H1 (cell line): Measurements from ENCODE around the gene PAPOLG. TPM values are rescaled to one million over a fixed set of nuclear protein-coding genes. Genes with fewer than 3 reads are reported as not detected.

Source experiments
- CTCF ChIA-PET: fragments of 300-600 bp; sonication (Branson Sonifier 250); formaldehyde crosslinking; loops from one replicate; lab custom pipeline; 2021; ENCODE audit not compliant: partially characterized antibody; lab: Charles Lee
- POLR2A ChIA-PET: fragments of 300-600 bp; sonication (Branson Sonifier 250); formaldehyde crosslinking; loops from one replicate; lab custom pipeline; 2021; ENCODE audit warnings: inconsistent platforms; ENCODE audit not compliant: partially characterized antibody; lab: Charles Lee
- DNase-seq, 2 experiments: peaks; one replicate each; pipeline versions ENCODE4 v3.0.0 to v3.0.0-alpha.2; 2010 to 2022; ENCODE audit warnings: low spot score in 2 of 2, low read depth in 1 of 2, mixed read lengths in 1 of 2
- FAIRE-seq: peaks from 2 replicates; lab custom pipeline; 2011; peaks lifted over from hg19 to GRCh38; lab: Jason Lieb, UNC
- H2AFZ ChIP-seq: 2 replicates; pipeline ENCODE4 v1.8.1; 2012; ENCODE audit warnings: low read length, inconsistent platforms
- H2AK5ac ChIP-seq: 2 replicates; pipeline ENCODE4 v1.6.1; 2013; ENCODE audit warnings: low read depth, low read length
- H2BK120ac ChIP-seq: replicated peaks from 2 replicates; pipeline ENCODE3; 2013; ENCODE audit warnings: low read depth, low read length, inconsistent platforms
- H2BK12ac ChIP-seq: 2 replicates; pipeline ENCODE4 v1.6.1; 2013; ENCODE audit warnings: low read depth, low read length
- H2BK15ac ChIP-seq: 2 replicates; pipeline ENCODE4 v1.6.1; 2013; ENCODE audit warnings: low read length
- H2BK20ac ChIP-seq: 2 replicates; pipeline ENCODE4 v1.6.1; 2013; ENCODE audit warnings: low read length
- H2BK5ac ChIP-seq: 2 replicates; pipeline ENCODE4 v1.6.1; 2013; ENCODE audit warnings: low read depth, low read length
- H3K14ac ChIP-seq: 2 replicates; pipeline ENCODE4 v1.6.1; 2013; ENCODE audit warnings: inconsistent platforms; ENCODE audit not compliant: insufficient read length
- H3K18ac ChIP-seq: 2 replicates; pipeline ENCODE4 v1.6.1; 2013; ENCODE audit warnings: low read length; ENCODE audit errors: extremely low read depth
- H3K23ac ChIP-seq: 2 replicates; pipeline ENCODE4 v1.6.1; 2013; ENCODE audit warnings: inconsistent platforms; ENCODE audit not compliant: insufficient read length
- H3K23me2 ChIP-seq: 2 replicates; pipeline ENCODE4 v1.6.1; 2013; ENCODE audit warnings: low read depth, low read length
- H3K27ac ChIP-seq: 2 replicates; pipeline ENCODE4 v1.6.1; 2011; ENCODE audit warnings: low read depth, low read length, inconsistent platforms
- H3K27me3 ChIP-seq, 4 experiments: replicated peaks in 1 of 4; 1 replicate in 1 of 4; 2 replicates in 3 of 4; pipeline versions ENCODE4 v1.6.1 to v1.8.1; 2011 to 2013; ENCODE audit warnings: low read length in 3 of 4, mild to moderate bottlenecking in 3 of 4, inconsistent platforms in 2 of 4, mixed read lengths in 2 of 4, moderate library complexity in 1 of 4; ENCODE audit not compliant: control insufficient read depth in 3 of 4, insufficient read depth in 3 of 4; ENCODE audit errors: extremely low read depth in 1 of 4
- H3K36me3 ChIP-seq, 4 experiments: 2 replicates each; pipeline versions ENCODE4 v1.6.1 to v1.8.1; 2011 to 2013; ENCODE audit warnings: mild to moderate bottlenecking in 4 of 4, low read length in 3 of 4, moderate library complexity in 2 of 4, control low read depth in 1 of 4, inconsistent platforms in 1 of 4; ENCODE audit not compliant: insufficient read depth in 4 of 4, control insufficient read depth in 2 of 4
- H3K4ac ChIP-seq: replicated peaks from 2 replicates; pipeline ENCODE3; 2013; ENCODE audit warnings: low read length, low read depth, mixed read lengths, inconsistent platforms; ENCODE audit not compliant: insufficient read length
- H3K4me1 ChIP-seq, 4 experiments: replicated peaks in 1 of 4; 1 replicate in 1 of 4; 2 replicates in 3 of 4; pipeline versions ENCODE4 v1.6.1 to v1.8.1; 2011 to 2013; ENCODE audit warnings: low read length in 3 of 4, inconsistent platforms in 2 of 4, mixed read lengths in 1 of 4; ENCODE audit not compliant: insufficient read depth in 4 of 4, control insufficient read depth in 3 of 4
- H3K4me2 ChIP-seq, 2 experiments: 2 replicates each; pipeline versions ENCODE4 v1.6.1 to v1.8.1; 2011 to 2013; ENCODE audit warnings: low read depth in 2 of 2, low read length in 2 of 2, control low read depth in 1 of 2, inconsistent platforms in 1 of 2, mild to moderate bottlenecking in 1 of 2; ENCODE audit not compliant: insufficient read depth in 1 of 2
- H3K4me3 ChIP-seq, 4 experiments: fragments of 200-600, 300-600 bp in 1 of 4; sonication (generic), shearing (Covaris generic), sonication (Bioruptor Twin) in 1 of 4; 2 replicates each; pipeline versions ENCODE4 v1.5.1 to v1.8.1; 2011 to 2016; ENCODE audit warnings: low read length in 4 of 4, low read depth in 3 of 4, control low read depth in 2 of 4, inconsistent platforms in 2 of 4, mild to moderate bottlenecking in 2 of 4, mixed read lengths in 1 of 4, moderate library complexity in 1 of 4; ENCODE audit not compliant: insufficient read depth in 2 of 4; ENCODE audit errors: extremely low read depth in 1 of 4
- H3K56ac ChIP-seq: replicated peaks from 2 replicates; pipeline ENCODE3; 2013; ENCODE audit warnings: low read depth, mild to moderate bottlenecking, mixed read lengths, low read length, inconsistent platforms; ENCODE audit not compliant: insufficient read length
- H3K79me1 ChIP-seq: 2 replicates; pipeline ENCODE4 v1.6.1; 2013; ENCODE audit warnings: low read depth, low read length, control low read depth
- H3K79me2 ChIP-seq, 2 experiments: 2 replicates each; pipeline versions ENCODE4 v1.6.1 to v1.8.1; 2012 to 2013; ENCODE audit warnings: low read length in 2 of 2, mild to moderate bottlenecking in 2 of 2, inconsistent platforms in 1 of 2; ENCODE audit not compliant: insufficient read depth in 2 of 2, control insufficient read depth in 1 of 2
- H3K9ac ChIP-seq, 4 experiments: replicated peaks in 1 of 4; 1 replicate in 1 of 4; 2 replicates in 3 of 4; pipeline versions ENCODE4 v1.6.1 to v1.8.1; 2011 to 2013; ENCODE audit warnings: low read depth in 3 of 4, low read length in 3 of 4, control low read depth in 2 of 4, mild to moderate bottlenecking in 2 of 4, moderate library complexity in 2 of 4, inconsistent platforms in 1 of 4; ENCODE audit errors: extremely low read depth in 1 of 4
- H3K9me3 ChIP-seq, 2 experiments: 2 replicates each; pipeline versions ENCODE4 v1.6.1 to v1.8.1; 2012 to 2013; ENCODE audit warnings: mild to moderate bottlenecking in 2 of 2, moderate library complexity in 2 of 2, control low read depth in 1 of 2, inconsistent platforms in 1 of 2, low read depth in 1 of 2, low read length in 1 of 2, mixed read lengths in 1 of 2; ENCODE audit not compliant: insufficient read depth in 2 of 2
- H4K20me1 ChIP-seq, 2 experiments: replicated peaks in 1 of 2; 2 replicates each; pipeline versions ENCODE3 to v1.8.1; 2011 to 2013; ENCODE audit warnings: inconsistent platforms in 2 of 2, low read length in 2 of 2, mild to moderate bottlenecking in 1 of 2; ENCODE audit not compliant: insufficient read depth in 2 of 2, control insufficient read depth in 1 of 2
- H4K5ac ChIP-seq: 2 replicates; pipeline ENCODE4 v1.6.1; 2013; ENCODE audit warnings: low read length, low read depth, mixed read lengths, inconsistent platforms; ENCODE audit not compliant: insufficient read length
- H4K8ac ChIP-seq: 2 replicates; pipeline ENCODE4 v1.8.0; 2013; ENCODE audit warnings: mild to moderate bottlenecking, moderate library complexity, low read length, inconsistent platforms; ENCODE audit not compliant: insufficient read depth; ENCODE audit errors: extremely low read depth
- H4K91ac ChIP-seq: replicated peaks from 2 replicates; pipeline ENCODE3; 2013; ENCODE audit warnings: low read length, mixed read lengths, inconsistent platforms; ENCODE audit not compliant: insufficient read length
- CEBPB ChIP-seq: IDR thresholded peaks from 2 replicates; pipeline ENCODE4 v1.6.1; 2012; ENCODE audit warnings: low read depth, low read length
- TBP ChIP-seq: IDR thresholded peaks from 2 replicates; pipeline ENCODE4 v1.6.1; 2011; ENCODE audit warnings: low read depth, low read length, improper control_type of control experiment
- WGBS, 2 experiments: shearing (Covaris generic) in 1 of 2; methylation state at CpG; one replicate each; pipeline versions ENCODE4 v1.1.6 to v1.1.7; 2013 to 2015; ENCODE audit warnings: low lambda C conversion rate in 2 of 2, mixed read lengths in 2 of 2, inconsistent platforms in 1 of 2, low coverage in 1 of 2, missing lambda C conversion rate in 1 of 2; ENCODE audit not compliant: insufficient replicate concordance in 2 of 2, insufficient coverage in 1 of 2, insufficient read length in 1 of 2; ENCODE audit errors: extremely low coverage in 1 of 2, missing lambda C conversion rate in 1 of 2; 5-methylcytosine and 5-hydroxymethylcytosine counted together
- polyA plus RNA-seq, 7 experiments: library from polyadenylated mRNA; depleted of rRNA in 3 of 7; stranded (reverse) in 5 of 7; unstranded in 2 of 7; fragments of >200 nt in 5 of 7; fragments of 200-250 nt in 2 of 7; gene quantifications; 1 replicate in 5 of 7; 2 replicates in 1 of 7; 4 replicates in 1 of 7; pipeline versions ENCODE4 v1.2.1 to v1.2.3, GENCODE V29; 2011 to 2013; ENCODE audit warnings: missing spikeins in 2 of 7, mixed read lengths in 2 of 7
- total RNA-seq: library from RNA; stranded (reverse); fragmentation: NEBNext Ultra II Directional; extraction: Animal tissue kit (Norgen Biotek cat#: 25700); gene quantifications from 2 replicates; pipeline ENCODE4 v1.2.1, GENCODE V29; 2021
- TF ChIP-seq, protein P1 (sequence below): IDR thresholded peaks from 2 replicates; pipeline ENCODE4 v1.6.1; 2012; ENCODE audit warnings: inconsistent platforms

PAPOLG gene
- total and polyA plus RNA-seq, 2 of the 8 experiments (the other 6 are each of a cell fraction or from before 2014, with no cell fraction given), result 6.5 to 21.5 TPM

DNA sequence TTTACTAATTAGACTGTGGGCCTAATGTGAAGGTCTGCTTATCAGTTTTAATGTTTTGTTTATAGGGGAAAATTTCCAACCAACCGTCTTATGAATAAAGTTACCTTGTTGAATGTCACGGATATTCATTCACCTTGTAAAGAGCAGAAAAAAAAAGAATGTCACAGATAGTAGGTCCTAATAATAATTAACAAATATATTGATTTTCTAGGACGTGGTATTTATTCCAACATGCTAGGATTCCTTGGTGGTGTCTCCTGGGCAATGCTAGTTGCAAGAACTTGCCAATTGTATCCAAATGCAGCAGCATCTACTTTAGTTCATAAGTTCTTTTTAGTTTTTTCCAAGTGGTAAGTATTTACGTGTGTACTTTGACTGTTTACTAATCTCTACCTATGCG, 23.4 kb downstream of the PAPOLG start:
- H3K36me3 ChIP-seq, result peaks cover 0 to 74% (median 43%) of the 10 kb centered on the region in 4 experiments; a peak in 7 of 8 replicates
- no peak overlapping the region for H2BK20ac ChIP-seq
- H2BK5ac ChIP-seq, result no peak overlapping the region
- no peak overlapping the region for H4K5ac ChIP-seq
- H2AK5ac ChIP-seq, result no peak overlapping the region
- H3K79me1 ChIP-seq, result no peaks in the 10 kb centered on the region
- H3K23ac ChIP-seq, result no peak overlapping the region
- H3K9me3 ChIP-seq, result no peaks in the 10 kb centered on the region
- no peak overlapping the region for H3K4me3 ChIP-seq
- ChIA-PET POLR2A (interaction anchor here (0.7 kb wide), 1 partner anchor 461 kb away, joined by 4 read pairs; no protein-coding TSS in a partner anchor), CTCF (interaction anchor here (1.8 to 2.5 kb wide), 2 partner anchors 13 to 71 kb away, joined by 5 to 10 read pairs; no protein-coding TSS in a partner anchor)
- H2BK15ac ChIP-seq, result no peak overlapping the region
- H3K27ac ChIP-seq, result no peak overlapping the region
- no peaks in the 10 kb centered on the region for H3K79me2 ChIP-seq
- H2BK12ac ChIP-seq, result no peak overlapping the region
- DNase-seq (no peak), FAIRE-seq (no peak)
- H3K4me2 ChIP-seq, result no peak overlapping the region
- no peak overlapping the region for H3K9ac ChIP-seq
- no peak overlapping the region for H2AFZ ChIP-seq
- no peak overlapping the region for H3K4ac ChIP-seq
- peaks cover 0 to 6% of the 10 kb centered on the region in 2 experiments for H4K20me1 ChIP-seq
- H3K23me2 ChIP-seq, result no peaks in the 10 kb centered on the region
- H4K8ac ChIP-seq, result no peak overlapping the region
- no peak overlapping the region for H4K91ac ChIP-seq
- no peak overlapping the region for H3K18ac ChIP-seq
- H3K14ac ChIP-seq, result no peak overlapping the region
- H3K27me3 ChIP-seq, result no peaks in the 10 kb centered on the region
- no peak overlapping the region for H2BK120ac ChIP-seq
- WGBS, 2 experiments, result 89% methylated on average over 5 of the region's 5 CpGs; no CpG with 5 or more reads in 1 of the 2 experiments
- no peaks in the 10 kb centered on the region for H3K4me1 ChIP-seq
- no peak overlapping the region for H3K56ac ChIP-seq
- TF ChIP-seq, protein P1, sequence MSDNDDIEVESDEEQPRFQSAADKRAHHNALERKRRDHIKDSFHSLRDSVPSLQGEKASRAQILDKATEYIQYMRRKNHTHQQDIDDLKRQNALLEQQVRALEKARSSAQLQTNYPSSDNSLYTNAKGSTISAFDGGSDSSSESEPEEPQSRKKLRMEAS, result no peak
- no peak for TF ChIP-seq TBP
- no peak for TF ChIP-seq CEBPB
- TF ChIP-seq, all 59 proteins: peak for 0
